CD4-positive, alpha-beta T cell (primary cell): Measurements from ENCODE around the gene DCT. TPM values are rescaled to one million over a fixed set of nuclear protein-coding genes. Genes with fewer than 3 reads are reported as not detected.

Source experiments
- ATAC-seq: fragments of 200-7000 bp; cut with Tn5 transposase; one replicate; pipeline ENCODE4 v1.10.0; 2022; ENCODE audit warnings: mild to moderate bottlenecking; ENCODE audit not compliant: poor library complexity
- CTCF ChIA-PET: fragments of 350-600 bp; sonication (Branson Sonifier 250); formaldehyde crosslinking; loops from one replicate; lab custom pipeline; 2021; ENCODE audit warnings: antibody characterized with exemption, inconsistent platforms; lab: Charles Lee
- POLR2A ChIA-PET: fragments of 350-600 bp; sonication (Branson Sonifier 250); formaldehyde crosslinking; loops from one replicate; lab custom pipeline; 2021; ENCODE audit warnings: antibody characterized with exemption, inconsistent platforms; lab: Charles Lee
- DNase-seq, 14 experiments: peaks; one replicate each; pipeline ENCODE4 v3.0.0-alpha.2; 2013 to 2020; ENCODE audit warnings: mixed read lengths in 2 of 14
- H3K27ac ChIP-seq, 2 donors: one replicate each; pipeline versions ENCODE4 v1.5.1 to v1.7.0; 2013; ENCODE audit warnings: low read length in 2 of 2, low read depth in 1 of 2, mild to moderate bottlenecking in 1 of 2
- H3K27me3 ChIP-seq, 2 experiments: 1 replicate in 1 of 2; 2 replicates in 1 of 2; pipeline versions ENCODE4 v1.6.1 to v1.7.0; 2013; ENCODE audit warnings: low read length in 2 of 2, control low read depth in 1 of 2, mild to moderate bottlenecking in 1 of 2, moderate library complexity in 1 of 2; ENCODE audit not compliant: insufficient read depth in 2 of 2, control insufficient read depth in 1 of 2
- H3K36me3 ChIP-seq: one replicate; pipeline ENCODE4 v1.6.1; 2013; ENCODE audit warnings: low read length, control low read depth; ENCODE audit not compliant: insufficient read depth
- H3K4me1 ChIP-seq: one replicate; pipeline ENCODE4 v1.6.1; 2013; ENCODE audit warnings: low read length, control low read depth; ENCODE audit not compliant: insufficient read depth
- H3K4me3 ChIP-seq: one replicate; pipeline ENCODE4 v1.5.1; 2013; ENCODE audit warnings: mild to moderate bottlenecking, low read length, moderate library complexity
- H3K9me3 ChIP-seq, 2 experiments: 1 replicate in 1 of 2; 2 replicates in 1 of 2; pipeline versions ENCODE4 v1.6.1 to v1.7.0; 2013; ENCODE audit warnings: low read length in 2 of 2, mild to moderate bottlenecking in 2 of 2, control low read depth in 1 of 2, moderate library complexity in 1 of 2; ENCODE audit not compliant: control insufficient read depth in 1 of 2, insufficient read depth in 1 of 2
- H3K27ac Mint-ChIP-seq: one replicate; pipeline ENCODE4 v1.8.0; 2020; ENCODE audit warnings: mixed read lengths
- H3K27me3 Mint-ChIP-seq: one replicate; pipeline ENCODE4 v1.8.0; 2021; ENCODE audit warnings: mixed read lengths
- H3K36me3 Mint-ChIP-seq: one replicate; pipeline ENCODE4 v1.8.0; 2021; ENCODE audit warnings: low read depth, mixed read lengths
- H3K4me1 Mint-ChIP-seq: one replicate; pipeline ENCODE4 v1.8.0; 2021; ENCODE audit warnings: low read depth, mixed read lengths
- H3K4me3 Mint-ChIP-seq: one replicate; pipeline ENCODE4 v1.8.0; 2020; ENCODE audit warnings: mild to moderate bottlenecking, mixed read lengths
- H3K9me3 Mint-ChIP-seq: one replicate; pipeline ENCODE4 v1.8.0; 2020; ENCODE audit warnings: mixed read lengths
- intact Hi-C, 2 experiments: fragments of 100-400 bp; cut with DNase I in 1 of 2; cut with micrococcal nuclease in 1 of 2; formaldehyde crosslinking; loops; one replicate each; pipeline versions ENCODE4 v1.15.1 to v1.9.0; 2023 to 2025; cut with DNase I, micrococcal nuclease
- total RNA-seq, 174 experiments: library from RNA in 2 of 174; stranded (reverse) in 2 of 174; gene quantifications; one replicate each; pipeline ENCODE4 v1.2.3 and lab custom pipeline; 2021 to 2026
- TF ChIP-seq, protein P1 (sequence below): fragments of 200-600 bp; IDR thresholded peaks from one replicate; pipeline ENCODE4 v1.8.0; 2022; ENCODE audit warnings: antibody characterized with exemption, mild to moderate bottlenecking

Gene DCT
- total RNA-seq, 2 experiments from 2014 or later = 0.25 to 0.36 TPM

DNA sequence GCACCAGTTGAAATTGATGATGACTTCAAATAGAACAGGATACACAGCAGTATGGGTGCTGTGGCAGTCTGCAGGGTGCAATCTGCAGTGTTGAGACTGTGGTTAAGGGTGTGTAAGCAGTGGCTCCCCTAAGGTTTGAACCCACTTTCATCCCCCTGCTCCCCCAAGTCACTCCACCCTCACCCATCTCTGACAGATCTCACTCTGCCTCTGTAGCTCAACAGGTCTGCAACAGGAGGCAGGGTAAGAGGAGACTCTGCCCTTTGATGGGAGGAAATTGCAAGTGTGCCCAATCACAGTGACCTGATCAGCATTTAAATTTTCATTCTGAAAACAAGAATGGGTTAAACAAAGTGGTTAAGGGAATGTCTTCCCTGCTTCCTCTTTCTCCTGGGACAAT, 92.4 kb downstream of the DCT start:
- H3K4me3 Mint-ChIP-seq = no peak overlapping the region
- H3K27me3 Mint-ChIP-seq = peaks cover 9% of the 10 kb centered on the region
- CTCF ChIA-PET = no interaction called here
- ATAC-seq (no peak), DNase-seq (no peak)
- H3K27ac Mint-ChIP-seq = no peak overlapping the region
- H3K4me1 ChIP-seq = no peaks in the 10 kb centered on the region
- no peaks in the 10 kb centered on the region for H3K36me3 Mint-ChIP-seq
- no peaks in the 10 kb centered on the region for H3K9me3 ChIP-seq
- H3K36me3 ChIP-seq = no peaks in the 10 kb centered on the region
- H3K9me3 Mint-ChIP-seq = no peaks in the 10 kb centered on the region
- POLR2A ChIA-PET = no interaction called here
- H3K4me1 Mint-ChIP-seq = no peaks in the 10 kb centered on the region
- TF ChIP-seq, protein P1, sequence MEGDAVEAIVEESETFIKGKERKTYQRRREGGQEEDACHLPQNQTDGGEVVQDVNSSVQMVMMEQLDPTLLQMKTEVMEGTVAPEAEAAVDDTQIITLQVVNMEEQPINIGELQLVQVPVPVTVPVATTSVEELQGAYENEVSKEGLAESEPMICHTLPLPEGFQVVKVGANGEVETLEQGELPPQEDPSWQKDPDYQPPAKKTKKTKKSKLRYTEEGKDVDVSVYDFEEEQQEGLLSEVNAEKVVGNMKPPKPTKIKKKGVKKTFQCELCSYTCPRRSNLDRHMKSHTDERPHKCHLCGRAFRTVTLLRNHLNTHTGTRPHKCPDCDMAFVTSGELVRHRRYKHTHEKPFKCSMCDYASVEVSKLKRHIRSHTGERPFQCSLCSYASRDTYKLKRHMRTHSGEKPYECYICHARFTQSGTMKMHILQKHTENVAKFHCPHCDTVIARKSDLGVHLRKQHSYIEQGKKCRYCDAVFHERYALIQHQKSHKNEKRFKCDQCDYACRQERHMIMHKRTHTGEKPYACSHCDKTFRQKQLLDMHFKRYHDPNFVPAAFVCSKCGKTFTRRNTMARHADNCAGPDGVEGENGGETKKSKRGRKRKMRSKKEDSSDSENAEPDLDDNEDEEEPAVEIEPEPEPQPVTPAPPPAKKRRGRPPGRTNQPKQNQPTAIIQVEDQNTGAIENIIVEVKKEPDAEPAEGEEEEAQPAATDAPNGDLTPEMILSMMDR = no peak
- H3K4me3 ChIP-seq = no peak overlapping the region
- no peaks in the 10 kb centered on the region for H3K27me3 ChIP-seq
- intact Hi-C loops = no loop called here
- H3K27ac ChIP-seq = no peak overlapping the region

Other genes with a start within 250 kb of the DCT start
- 1 to 10 TPM; 4.1 to 4.6 TPM for gene TGDS, start 116.5 kb upstream of the DCT start, total RNA-seq
- under 1 TPM; 0.80 to 0.92 TPM for gene GPR180, start 122.2 kb upstream of the DCT start, total RNA-seq
- not detected for gene SOX21, start 232.9 kb upstream of the DCT start, total RNA-seq